HepG2 (cell line): ENCODE measurements around the gene NDUFAF8. TPM values are rescaled to one million over a fixed set of nuclear protein-coding genes. Genes with fewer than 3 reads are reported as not detected.
A peak's percentile ranks its signal among the peaks of the same experiment; 100 is the strongest.

Source experiments
- ARNTL ChIP-seq: sonication (generic); formaldehyde crosslinking; IDR thresholded peaks from 2 replicates; pipeline ENCODE4 v1.4.0; 2020; ENCODE audit warnings: mild to moderate bottlenecking, missing genetic modification reagents
- EED ChIP-seq: sonication (generic); formaldehyde crosslinking; IDR thresholded peaks from 2 replicates; pipeline ENCODE4 v1.5.0; 2020; ENCODE audit warnings: mild to moderate bottlenecking, missing genetic modification reagents
- GTF3A ChIP-seq: sonication (generic); formaldehyde crosslinking; conservative IDR thresholded peaks from 2 replicates; pipeline ENCODE4 v1.4.0; 2020; ENCODE audit warnings: mild to moderate bottlenecking, missing genetic modification reagents
- HMGXB3 ChIP-seq: sonication (generic); formaldehyde crosslinking; IDR thresholded peaks from 2 replicates; pipeline ENCODE4 v1.4.0; 2020; ENCODE audit warnings: missing genetic modification reagents, borderline replicate concordance
- MTF2 ChIP-seq: sonication (generic); formaldehyde crosslinking; IDR thresholded peaks from 2 replicates; pipeline ENCODE4 v1.5.0; 2020; ENCODE audit warnings: missing genetic modification reagents, borderline replicate concordance
- SCMH1 ChIP-seq: sonication (generic); formaldehyde crosslinking; IDR thresholded peaks from 2 replicates; pipeline ENCODE4 v1.9.0; 2021; ENCODE audit warnings: missing genetic modification reagents, mild to moderate bottlenecking, borderline replicate concordance
- SP2 ChIP-seq: sonication (generic); formaldehyde crosslinking; IDR thresholded peaks from 2 replicates; pipeline ENCODE4 v1.5.1; 2020; ENCODE audit warnings: mild to moderate bottlenecking, missing genetic modification reagents
- ZNF205 ChIP-seq: IDR thresholded peaks from 2 replicates; pipeline ENCODE4 v1.6.1; 2018; ENCODE audit warnings: missing biosample characterization, missing genetic modification reagents
- ZNF224 ChIP-seq: sonication (generic); formaldehyde crosslinking; IDR thresholded peaks from 2 replicates; pipeline ENCODE4 v1.5.0; 2020; ENCODE audit warnings: mild to moderate bottlenecking, missing genetic modification reagents
- ZNF235 ChIP-seq: sonication (generic); formaldehyde crosslinking; IDR thresholded peaks from 2 replicates; pipeline ENCODE4 v1.8.1; 2023; ENCODE audit warnings: mild to moderate bottlenecking, missing genetic modification reagents, borderline replicate concordance
- ZNF362 ChIP-seq: sonication (generic); formaldehyde crosslinking; IDR thresholded peaks from 2 replicates; pipeline ENCODE4 v1.4.0; 2020; ENCODE audit warnings: missing genetic modification reagents, mild to moderate bottlenecking, borderline replicate concordance
- ZNF430 ChIP-seq: sonication (generic); formaldehyde crosslinking; IDR thresholded peaks from 2 replicates; pipeline ENCODE4 v1.9.0; 2021; ENCODE audit warnings: mild to moderate bottlenecking, missing genetic modification reagents
- ZNF747 ChIP-seq: sonication (generic); formaldehyde crosslinking; IDR thresholded peaks from 2 replicates; pipeline ENCODE4 v1.8.1; 2023; ENCODE audit warnings: missing genetic modification reagents, mild to moderate bottlenecking, borderline replicate concordance
- polyA plus RNA-seq, 8 experiments: library from polyadenylated mRNA; depleted of rRNA in 3 of 8; stranded (reverse) in 7 of 8; unstranded in 1 of 8; fragments of >200 nt; fragmentation: Illumina TruSeq in 4 of 8; extraction: Trizol in 4 of 8; gene quantifications; 2 replicates each; pipeline versions ENCODE4 v1.2.1 to v1.2.3, GENCODE V29; 2011 to 2016; ENCODE audit warnings: low read depth in 4 of 8, missing spikeins in 1 of 8, mixed read lengths in 1 of 8; ENCODE audit not compliant: insufficient read depth in 1 of 8
- total RNA-seq, 5 experiments: library from RNA; depleted of rRNA; stranded (reverse); fragments of >200 nt; fragmentation: Illumina TruSeq; extraction: Trizol; gene quantifications; 2 replicates each; pipeline ENCODE4 v1.2.3, GENCODE V29; 2016; ENCODE audit warnings: low read depth in 1 of 5
- TF ChIP-seq, protein P1 (sequence below): sonication (generic); formaldehyde crosslinking; IDR thresholded peaks from 2 replicates; pipeline ENCODE4 v1.4.0; 2020; ENCODE audit warnings: missing genetic modification reagents, low read depth, mild to moderate bottlenecking, borderline replicate concordance
- TF ChIP-seq, protein P2 (sequence below): sonication (generic); formaldehyde crosslinking; IDR thresholded peaks from 2 replicates; pipeline ENCODE4 v1.5.1; 2020; ENCODE audit warnings: mild to moderate bottlenecking, missing genetic modification reagents, moderate library complexity

Gene NDUFAF8
- total and polyA plus RNA-seq, 2 of the 13 experiments (the other 11 are each of a cell fraction or from before 2014, with no cell fraction given), result 75.6 to 233 TPM

DNA sequence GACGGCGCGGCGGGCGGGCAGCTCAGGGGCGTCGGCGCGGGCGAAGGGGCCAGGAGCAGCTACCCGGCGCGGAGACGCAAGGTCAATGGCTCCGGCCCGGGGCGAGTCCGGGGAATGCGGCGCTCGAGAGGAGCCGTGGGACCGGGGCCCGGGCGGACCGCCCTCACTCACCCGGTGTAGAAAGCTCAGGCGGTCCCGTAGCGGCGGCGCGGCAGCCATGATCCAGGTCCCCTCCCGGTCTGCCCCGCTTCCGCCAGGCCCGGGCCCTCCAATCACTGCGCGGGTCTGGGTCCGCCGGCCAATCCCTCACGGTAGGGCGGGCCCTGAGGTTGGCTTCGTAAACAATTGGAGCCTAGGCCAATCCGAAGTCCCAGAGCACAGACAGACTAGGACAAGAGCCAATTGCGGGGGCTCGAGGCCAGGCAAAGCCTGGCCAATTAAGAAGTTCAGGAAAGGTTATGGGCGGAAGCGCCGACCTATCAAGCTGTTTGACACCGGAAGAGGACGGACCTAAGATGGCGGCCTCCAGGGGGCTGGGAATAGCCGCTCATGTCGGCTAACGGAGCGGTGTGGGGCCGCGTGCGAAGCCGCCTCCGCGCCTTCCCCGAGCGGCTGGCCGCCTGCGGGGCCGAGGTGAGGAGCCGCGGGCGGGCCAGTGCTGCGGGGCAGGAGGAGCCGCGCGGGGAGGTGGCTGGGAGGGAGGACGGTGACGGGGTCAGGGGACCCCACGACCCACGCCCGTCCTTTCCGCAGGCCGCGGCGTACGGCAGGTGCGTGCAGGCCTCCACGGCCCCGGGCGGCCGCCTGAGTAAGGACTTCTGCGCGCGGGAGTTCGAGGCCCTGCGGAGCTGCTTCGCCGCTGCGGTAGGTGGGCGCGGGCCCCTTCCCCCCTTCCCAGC is at the start of gene NDUFAF8, which contains the start of gene TEPSIN (continued):
- no peak for TF ChIP-seq ZNF362 (CRISPR knock-in tag)
- peak; percentile 10; the same call in 1 of the 2 replicates for TF ChIP-seq ZNF205 (CRISPR knock-in tag)
- no peak for TF ChIP-seq SCMH1 (CRISPR knock-in tag)
- TF ChIP-seq, protein P1, sequence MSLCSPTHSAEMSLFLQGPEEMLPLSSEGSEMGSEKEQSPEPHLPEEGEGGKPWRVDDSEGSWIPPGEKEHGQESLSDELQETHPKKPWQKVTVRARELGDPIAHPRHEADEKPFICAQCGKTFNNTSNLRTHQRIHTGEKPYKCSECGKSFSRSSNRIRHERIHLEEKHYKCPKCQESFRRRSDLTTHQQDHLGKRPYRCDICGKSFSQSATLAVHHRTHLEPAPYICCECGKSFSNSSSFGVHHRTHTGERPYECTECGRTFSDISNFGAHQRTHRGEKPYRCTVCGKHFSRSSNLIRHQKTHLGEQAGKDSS (CRISPR knock-in tag), result peak; percentile 26; the same call in 1 of the 2 replicates
- TF ChIP-seq, protein P2, sequence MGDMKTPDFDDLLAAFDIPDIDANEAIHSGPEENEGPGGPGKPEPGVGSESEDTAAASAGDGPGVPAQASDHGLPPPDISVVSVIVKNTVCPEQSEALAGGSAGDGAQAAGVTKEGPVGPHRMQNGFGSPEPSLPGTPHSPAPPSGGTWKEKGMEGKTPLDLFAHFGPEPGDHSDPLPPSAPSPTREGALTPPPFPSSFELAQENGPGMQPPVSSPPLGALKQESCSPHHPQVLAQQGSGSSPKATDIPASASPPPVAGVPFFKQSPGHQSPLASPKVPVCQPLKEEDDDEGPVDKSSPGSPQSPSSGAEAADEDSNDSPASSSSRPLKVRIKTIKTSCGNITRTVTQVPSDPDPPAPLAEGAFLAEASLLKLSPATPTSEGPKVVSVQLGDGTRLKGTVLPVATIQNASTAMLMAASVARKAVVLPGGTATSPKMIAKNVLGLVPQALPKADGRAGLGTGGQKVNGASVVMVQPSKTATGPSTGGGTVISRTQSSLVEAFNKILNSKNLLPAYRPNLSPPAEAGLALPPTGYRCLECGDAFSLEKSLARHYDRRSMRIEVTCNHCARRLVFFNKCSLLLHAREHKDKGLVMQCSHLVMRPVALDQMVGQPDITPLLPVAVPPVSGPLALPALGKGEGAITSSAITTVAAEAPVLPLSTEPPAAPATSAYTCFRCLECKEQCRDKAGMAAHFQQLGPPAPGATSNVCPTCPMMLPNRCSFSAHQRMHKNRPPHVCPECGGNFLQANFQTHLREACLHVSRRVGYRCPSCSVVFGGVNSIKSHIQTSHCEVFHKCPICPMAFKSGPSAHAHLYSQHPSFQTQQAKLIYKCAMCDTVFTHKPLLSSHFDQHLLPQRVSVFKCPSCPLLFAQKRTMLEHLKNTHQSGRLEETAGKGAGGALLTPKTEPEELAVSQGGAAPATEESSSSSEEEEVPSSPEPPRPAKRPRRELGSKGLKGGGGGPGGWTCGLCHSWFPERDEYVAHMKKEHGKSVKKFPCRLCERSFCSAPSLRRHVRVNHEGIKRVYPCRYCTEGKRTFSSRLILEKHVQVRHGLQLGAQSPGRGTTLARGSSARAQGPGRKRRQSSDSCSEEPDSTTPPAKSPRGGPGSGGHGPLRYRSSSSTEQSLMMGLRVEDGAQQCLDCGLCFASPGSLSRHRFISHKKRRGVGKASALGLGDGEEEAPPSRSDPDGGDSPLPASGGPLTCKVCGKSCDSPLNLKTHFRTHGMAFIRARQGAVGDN (CRISPR knock-in tag), result peak; percentile 71
- TF ChIP-seq EED (CRISPR knock-in tag), result no peak
- TF ChIP-seq ZNF235 (CRISPR knock-in tag), result peak; percentile 43
- TF ChIP-seq ZNF747 (CRISPR knock-in tag), result no peak; the same call in 1 of the 2 replicates
- 0 out of 2 replicates have a peak, but pooled peaks have one; percentile 44 for TF ChIP-seq ZNF224
- TF ChIP-seq SP2 (CRISPR knock-in tag), result peak; percentile 98
- no peak for TF ChIP-seq GTF3A (CRISPR knock-in tag)
- TF ChIP-seq HMGXB3 (CRISPR knock-in tag), result peak; percentile 86
- peak; percentile 19; the same call in 1 of the 2 replicates for TF ChIP-seq ZNF430 (CRISPR knock-in tag)
- no peak; the same call in 1 of the 2 replicates for TF ChIP-seq ARNTL (CRISPR knock-in tag)
- no peak for TF ChIP-seq MTF2 (CRISPR knock-in tag)
